ENCODE results near the gene ABCF2.

The ABCF2 gene

DNA sequence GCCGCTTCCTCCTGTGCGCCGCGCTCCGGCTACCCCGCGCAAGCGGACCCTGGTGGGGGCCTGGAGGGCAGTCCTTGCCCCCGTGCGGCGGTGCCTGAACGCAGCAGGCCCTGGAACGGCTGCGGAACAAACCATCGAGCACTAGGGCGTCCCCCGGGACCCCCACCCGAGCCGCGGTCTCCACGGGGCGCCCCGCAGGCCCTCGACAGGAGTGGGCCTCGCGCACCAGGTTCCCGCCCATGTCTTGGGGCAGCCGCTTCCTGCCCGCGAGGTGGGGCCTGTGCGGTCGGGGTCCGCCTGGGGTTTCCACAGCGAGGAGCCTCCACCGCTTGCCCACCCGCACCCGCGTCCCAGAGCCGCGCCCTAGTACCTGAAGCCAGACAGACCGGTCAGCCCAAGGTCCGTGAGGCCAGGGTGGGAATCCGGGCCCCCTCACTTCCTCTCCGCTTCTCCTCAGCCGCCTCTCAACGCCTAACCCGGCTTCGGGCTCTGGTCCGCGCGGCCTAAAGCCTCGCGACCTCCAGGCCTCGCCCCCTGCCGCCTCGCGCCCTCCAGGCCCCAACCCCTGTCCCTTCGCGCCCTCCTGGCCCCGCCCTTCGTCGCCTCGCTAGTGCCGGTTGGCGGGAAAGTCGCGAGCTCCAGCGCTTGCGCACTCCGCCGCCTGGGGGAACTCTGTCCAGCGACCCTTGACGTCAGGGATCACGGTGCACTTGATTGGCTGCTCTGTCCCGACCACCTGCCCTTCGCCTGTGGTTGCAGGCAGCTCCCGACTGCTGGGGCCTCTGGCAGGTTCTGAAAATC is 52.6 kb downstream of the ABCF2 start:
- peak; percentile 89 for DNase-seq (ENCODE audit: low read depth, low spot score)

GRCh38 chr7:151173386-151174245 is 53.4 kb downstream of the ABCF2 start:
- DNase-seq (ENCODE audit: low read depth, low spot score): no peak

GRCh38 chr7:151172273-151173141 is 54.5 kb downstream of the ABCF2 start:
- DNase-seq (ENCODE audit: low read depth, low spot score): peak; percentile 91

- DNase-seq (ENCODE audit: low read depth, low spot score): peak; percentile 62
Measured at GRCh38 chr7:151168787-151169162, 58.2 kb downstream of the ABCF2 start.

DNA sequence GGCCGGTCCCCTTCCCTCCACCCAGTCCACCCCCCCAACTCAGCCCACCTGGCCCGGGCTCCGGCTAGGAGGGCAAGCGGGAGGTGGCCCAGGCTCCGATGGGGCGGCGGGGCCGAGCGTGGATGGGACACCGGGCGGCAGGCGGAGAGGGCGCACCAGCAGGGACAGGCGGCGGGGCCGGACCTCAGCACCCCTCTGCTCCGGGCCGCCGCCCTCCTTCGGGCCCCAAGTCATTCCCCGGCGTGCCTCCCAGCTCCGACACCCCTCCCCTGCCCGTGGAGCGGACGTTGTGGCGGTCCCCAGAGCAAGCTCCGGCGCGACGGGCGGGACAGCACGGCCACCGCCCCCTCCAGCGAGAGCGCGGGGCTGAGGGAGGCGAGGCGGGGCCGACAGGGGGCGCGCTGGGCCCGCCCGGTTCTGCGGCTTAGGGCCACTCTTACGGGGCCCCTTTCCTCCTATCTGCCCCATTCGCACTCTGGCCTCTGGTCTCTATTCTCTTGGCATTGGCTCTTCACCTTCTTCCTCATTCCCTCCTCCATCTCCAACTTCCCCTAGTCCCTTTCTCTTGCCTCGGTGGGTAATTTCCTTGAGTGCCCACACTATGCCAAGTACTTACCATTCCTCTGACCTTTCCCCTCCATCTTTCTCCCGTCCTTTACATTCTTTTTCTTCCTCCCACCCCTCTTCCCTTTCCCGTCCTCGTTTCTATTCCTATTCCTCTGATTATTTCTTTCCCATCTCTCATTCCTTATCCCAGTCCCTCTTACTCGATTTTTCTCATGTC is 58.8 kb downstream of the ABCF2 start:
- peak; percentile 72 for DNase-seq (ENCODE audit: low read depth, low spot score)

- DNase-seq (ENCODE audit: low read depth, low spot score): peak; percentile 47
Measured at GRCh38 chr7:151167197-151167961, 59.6 kb downstream of the ABCF2 start, which contains the start of gene GBX1. TSS of gene GBX1 (minus strand) at chr7:151167694. CDS start at chr7:151167548, 146 bp downstream.

- DNase-seq (ENCODE audit: low read depth, low spot score): peak; percentile 49
Measured at GRCh38 chr7:151166629-151167196, 60.3 kb downstream of the ABCF2 start.
